Naive thymus-derived CD8-positive, alpha-beta T cell (primary cell): ENCODE data around the gene IGBP1. TPM values are rescaled to one million over a fixed set of nuclear protein-coding genes. Genes with fewer than 3 reads are reported as not detected.

ENCODE experiments used
- ATAC-seq, 2 donors: fragments of 150-1000 bp; cut with Tn5 transposase in 1 of 2; sonication (Bioruptor Pico), chemical (Tn5 transposase) in 1 of 2; 1 replicate in 1 of 2; 2 replicates in 1 of 2; pipeline ENCODE4 v1.10.0; 2021; ENCODE audit warnings: mild to moderate bottlenecking in 2 of 2, moderate library complexity in 2 of 2
- POLR2A ChIA-PET: fragments of 350-600 bp; sonication (Branson Sonifier 250); formaldehyde crosslinking; loops from one replicate; lab custom pipeline; 2021; ENCODE audit warnings: antibody characterized with exemption; lab: Charles Lee
- DNase-seq, 10 donors: peaks; one replicate each; pipeline versions ENCODE4 v3.0.0 to v3.0.0-alpha.2; 2020 to 2022
- H3K27ac Mint-ChIP-seq, 10 donors: one replicate each; pipeline ENCODE4 v1.8.0; 2020 to 2022; ENCODE audit warnings: mild to moderate bottlenecking in 10 of 10, mixed read lengths in 10 of 10, moderate library complexity in 4 of 10, inconsistent platforms in 1 of 10
- H3K27me3 Mint-ChIP-seq, 5 donors: one replicate each; pipeline ENCODE4 v1.8.0; 2021 to 2022; ENCODE audit warnings: mixed read lengths in 5 of 5
- H3K36me3 Mint-ChIP-seq, 3 donors: one replicate each; pipeline ENCODE4 v1.8.0; 2020 to 2022; ENCODE audit warnings: mixed read lengths in 3 of 3, mild to moderate bottlenecking in 2 of 3, inconsistent platforms in 1 of 3
- H3K4me1 Mint-ChIP-seq, 4 donors: one replicate each; pipeline ENCODE4 v1.8.0; 2021 to 2022; ENCODE audit warnings: mixed read lengths in 4 of 4
- H3K4me3 Mint-ChIP-seq, 10 donors: one replicate each; pipeline ENCODE4 v1.8.0; 2020 to 2022; ENCODE audit warnings: mild to moderate bottlenecking in 10 of 10, mixed read lengths in 10 of 10, moderate library complexity in 6 of 10, inconsistent platforms in 1 of 10
- H3K9me3 Mint-ChIP-seq, 9 donors: one replicate each; pipeline ENCODE4 v1.8.0; 2020 to 2022; ENCODE audit warnings: mixed read lengths in 9 of 9, mild to moderate bottlenecking in 3 of 9, inconsistent platforms in 1 of 9, moderate library complexity in 1 of 9
- polyA plus RNA-seq, 3 donors: library from polyadenylated mRNA; unstranded; fragments of 300-500 nt; fragmentation: Illumina TruSeq; gene quantifications; one replicate each; pipeline ENCODE4 v1.2.3, GENCODE V29; 2021
- total RNA-seq, 8 experiments: library from RNA in 2 of 8; stranded (reverse) in 2 of 8; gene quantifications; one replicate each; pipeline ENCODE4 v1.2.3 and lab custom pipeline; 2021 to 2026

The IGBP1 gene
- total and polyA plus RNA-seq, 5 experiments from 2014 or later: 57.6 to 65.1 (median 62.1) TPM

DNA sequence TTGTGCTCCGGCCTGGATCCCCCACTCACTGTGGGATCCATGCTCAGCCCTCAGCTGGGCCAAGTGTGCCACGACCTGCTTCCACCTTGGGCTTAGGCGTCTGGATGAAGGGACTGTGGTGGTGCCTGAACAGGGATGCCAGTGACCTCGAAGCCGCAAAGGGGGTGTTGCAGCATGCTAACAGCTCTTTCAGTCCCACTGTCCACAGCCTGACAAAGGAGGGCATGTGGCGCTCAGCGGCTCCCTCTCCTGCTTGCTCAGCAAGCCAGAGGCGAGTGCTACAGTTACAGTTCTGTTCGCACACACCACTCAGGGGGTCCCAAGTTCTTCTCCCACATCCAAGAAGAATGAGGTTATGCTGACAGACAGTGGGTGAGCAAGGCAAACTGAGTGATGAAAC, 5.2 kb upstream of the IGBP1 start:
- POLR2A ChIA-PET: no interaction called here
- ATAC-seq (no peak), DNase-seq (no peak)
- Mint-ChIP-seq H3K4me3 (peak overlapping the region in 1 of 10 donors; percentile 16), H3K4me1 (peaks cover 5 to 24% (median 17%) of the 10 kb centered on the region in 4 donors), H3K27ac (peak overlapping the region in 3 of 10 donors; percentile 11 to 55 (median 50)), H3K9me3 (peaks cover 0 to 2% (median 0%) of the 10 kb centered on the region in 9 donors), H3K27me3 (peaks cover 0 to 3% (median 1%) of the 10 kb centered on the region in 5 donors), H3K36me3 (no peaks in the 10 kb centered on the region)

DNA sequence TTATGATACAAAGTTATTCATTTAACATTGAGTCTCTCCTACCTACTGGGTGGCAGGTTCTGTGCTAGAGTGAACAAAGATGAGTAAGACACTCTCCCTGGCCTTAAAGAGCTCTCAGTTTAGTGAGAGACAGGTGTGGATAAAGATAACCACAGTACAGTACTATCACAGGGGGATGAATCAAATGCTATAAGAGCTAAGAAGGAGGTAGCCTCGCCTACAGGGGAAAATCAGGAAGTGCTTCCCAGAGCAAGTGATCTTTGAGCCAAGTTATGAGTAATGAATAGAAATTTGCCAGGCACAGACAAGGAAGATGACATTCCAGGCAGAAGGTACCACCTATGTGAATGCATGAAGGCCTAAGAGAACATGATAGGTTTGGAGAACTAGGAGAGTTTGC, 3.4 kb upstream of the IGBP1 start:
- DNase-seq (no peak), ATAC-seq (no peak)
- no peaks in the 10 kb centered on the region for H3K27me3 Mint-ChIP-seq
- peak overlapping the region in 1 of 10 donors; percentile 11 for H3K27ac Mint-ChIP-seq
- H3K9me3 Mint-ChIP-seq: no peaks in the 10 kb centered on the region
- POLR2A ChIA-PET: no interaction called here
- no peak overlapping the region for H3K4me3 Mint-ChIP-seq
- H3K4me1 Mint-ChIP-seq: peaks cover 8 to 35% (median 27%) of the 10 kb centered on the region in 4 donors
- H3K36me3 Mint-ChIP-seq: no peaks in the 10 kb centered on the region

DNA sequence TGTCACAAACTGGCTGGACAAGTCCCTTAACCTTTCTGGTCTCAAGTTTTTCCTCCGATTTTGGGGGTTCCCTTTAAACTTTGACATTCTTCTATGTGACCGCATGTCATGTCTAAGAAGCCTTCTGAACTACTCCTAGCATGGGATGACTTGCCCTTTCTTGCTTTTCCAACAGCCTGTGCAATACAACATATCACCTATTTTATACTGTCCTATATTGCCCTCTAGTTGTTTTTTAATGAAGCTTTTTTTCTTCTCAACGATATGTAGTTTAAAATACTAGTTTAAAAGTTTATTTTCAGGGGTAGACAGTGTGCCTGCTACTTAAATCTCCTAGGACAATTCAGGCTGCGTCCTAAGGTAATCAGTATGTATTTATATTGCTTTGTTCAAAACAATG, 1.0 kb upstream of the IGBP1 start:
- Mint-ChIP-seq H3K27me3 (no peaks in the 10 kb centered on the region), H3K9me3 (no peaks in the 10 kb centered on the region), H3K4me3 (peak overlapping the region; percentile 28 to 99 (median 53)), H3K4me1 (peaks cover 17 to 50% (median 40%) of the 10 kb centered on the region in 4 donors), H3K36me3 (peaks cover 0 to 15% (median 0%) of the 10 kb centered on the region in 3 donors), H3K27ac (peak overlapping the region; percentile 1 to 99 (median 48))
- ATAC-seq (no peak), DNase-seq (peak in 2 of 10 donors; percentile 10)
- POLR2A ChIA-PET: no interaction called here

DNA sequence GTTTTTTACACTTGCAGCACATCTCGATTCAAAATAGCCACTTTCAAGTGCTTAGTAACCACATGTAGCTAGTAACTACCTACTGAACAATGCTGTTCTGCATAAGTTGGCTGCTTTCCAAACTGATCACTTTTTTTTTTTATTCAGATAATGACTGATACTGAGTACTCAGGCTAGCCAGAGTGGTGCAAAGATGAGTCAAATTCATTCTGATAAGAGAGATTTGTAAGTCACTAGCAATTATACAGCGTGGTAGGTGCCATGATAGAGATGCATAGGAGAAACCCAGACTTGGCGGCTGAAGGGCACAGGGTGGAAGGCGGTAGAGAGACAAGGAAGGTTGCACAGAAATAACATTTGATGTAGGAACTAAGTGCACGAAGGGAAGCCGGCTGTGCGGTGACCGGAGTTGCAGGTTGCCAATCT, 357 bp upstream of the IGBP1 start:
- peak overlapping the region; percentile 93 to 99 (median 98) for H3K4me3 Mint-ChIP-seq
- DNase-seq: no peak

DNA sequence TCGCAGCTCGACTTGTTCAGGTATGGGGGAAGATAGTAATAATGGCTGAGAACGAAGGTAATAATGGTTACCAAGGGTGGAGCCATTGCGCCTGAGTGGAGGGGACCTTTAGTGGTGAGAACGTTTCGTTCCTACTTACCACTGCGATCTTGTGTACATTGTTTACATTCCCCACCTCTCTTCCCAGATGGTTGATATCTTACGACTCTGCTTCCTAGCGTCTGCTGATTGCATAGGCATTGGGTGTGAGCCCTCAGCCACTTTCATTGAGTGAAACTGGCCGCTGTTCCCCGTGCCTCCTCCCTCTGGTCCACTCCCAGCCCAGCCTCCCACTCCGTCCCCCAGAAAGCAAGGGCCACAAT, 850 bp downstream of the IGBP1 start:
- H3K36me3 Mint-ChIP-seq: peaks cover 0 to 22% (median 0%) of the 10 kb centered on the region in 3 donors
- H3K4me1 Mint-ChIP-seq: peaks cover 17 to 45% (median 40%) of the 10 kb centered on the region in 4 donors
- DNase-seq (peak in 1 of 10 donors; percentile 7), ATAC-seq (peak; percentile 15 to 21)
- H3K4me3 Mint-ChIP-seq: peak overlapping the region; percentile 93 to 99 (median 98)
- H3K27ac Mint-ChIP-seq: peak overlapping the region; percentile 95 to 100 (median 98)
- POLR2A ChIA-PET: interaction anchor here (1.0 to 1.4 kb wide), 6 partner anchors 156 to 1305 kb away, joined by 3 to 9 read pairs (median 5); partner anchors contain the start of genes EFNB1, KIF4A, PDZD11 and TAF1
- no peaks in the 10 kb centered on the region for H3K9me3 Mint-ChIP-seq
- no peaks in the 10 kb centered on the region for H3K27me3 Mint-ChIP-seq

More for the DNA sequence above, 357 bp upstream of the IGBP1 start:
- Mint-ChIP-seq H3K4me1 (peaks cover 19 to 53% (median 43%) of the 10 kb centered on the region in 4 donors), H3K27ac (peak overlapping the region; percentile 95 to 100 (median 98)), H3K27me3 (no peaks in the 10 kb centered on the region), H3K9me3 (no peaks in the 10 kb centered on the region), H3K36me3 (peaks cover 0 to 18% (median 0%) of the 10 kb centered on the region in 3 donors)
- ATAC-seq: peak; percentile 13 to 39
- POLR2A ChIA-PET: interaction anchor here (1.3 to 1.4 kb wide), 3 partner anchors 301 to 1304 kb away, joined by 4 to 9 read pairs (median 6); partner anchors contain the start of genes EFNB1 and TAF1

DNA sequence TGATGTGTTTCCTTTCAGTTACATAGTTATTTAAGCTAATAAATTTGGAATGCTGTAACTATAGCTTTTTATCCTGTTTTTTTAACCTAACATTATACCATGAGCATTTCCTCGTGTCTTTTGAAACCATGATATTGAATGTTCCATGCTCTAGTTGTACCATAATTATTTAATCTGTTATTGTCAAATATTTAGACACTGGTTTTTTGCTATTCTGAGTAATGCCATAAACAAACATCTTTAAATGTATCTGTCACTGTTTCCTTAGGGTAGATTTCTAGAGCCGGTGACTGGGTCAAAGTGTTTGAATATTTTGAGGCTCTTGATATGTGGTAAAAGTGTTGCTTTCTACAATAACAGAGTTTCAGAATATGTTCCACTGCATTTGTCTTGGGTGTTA, 5.4 kb downstream of the IGBP1 start:
- no peak overlapping the region for H3K27ac Mint-ChIP-seq
- no peaks in the 10 kb centered on the region for H3K27me3 Mint-ChIP-seq
- ATAC-seq (no peak), DNase-seq (no peak)
- POLR2A ChIA-PET: interaction anchor here (0.7 kb wide), 1 partner anchor 25 kb away, joined by 5 read pairs; no protein-coding TSS in a partner anchor
- peaks cover 26 to 40% (median 33%) of the 10 kb centered on the region in 4 donors for H3K4me1 Mint-ChIP-seq
- no peaks in the 10 kb centered on the region for H3K9me3 Mint-ChIP-seq
- peaks cover 0 to 52% (median 0%) of the 10 kb centered on the region in 3 donors for H3K36me3 Mint-ChIP-seq
- H3K4me3 Mint-ChIP-seq: no peak overlapping the region

DNA sequence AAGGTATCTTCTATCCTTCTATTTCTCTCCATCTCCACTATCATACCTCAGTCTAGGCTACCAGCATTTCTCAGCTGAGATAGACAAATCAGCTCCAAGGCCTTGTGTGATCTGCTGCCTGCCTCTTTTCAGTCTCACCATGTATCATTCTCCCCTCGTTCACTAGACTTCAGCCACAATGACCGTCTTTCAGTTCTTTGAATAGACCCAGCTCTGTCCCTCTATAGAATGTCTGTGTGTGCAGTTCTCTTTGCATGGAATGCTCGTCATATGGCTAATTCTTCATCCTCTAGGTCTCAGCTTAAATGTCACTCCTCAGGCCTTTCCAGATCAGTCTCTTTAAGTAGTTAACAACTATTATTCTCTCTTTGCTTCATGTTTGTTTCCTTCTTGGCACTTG, 6.5 kb downstream of the IGBP1 start:
- H3K27ac Mint-ChIP-seq: peak overlapping the region in 3 of 10 donors; percentile 6 to 39 (median 31)

DNA sequence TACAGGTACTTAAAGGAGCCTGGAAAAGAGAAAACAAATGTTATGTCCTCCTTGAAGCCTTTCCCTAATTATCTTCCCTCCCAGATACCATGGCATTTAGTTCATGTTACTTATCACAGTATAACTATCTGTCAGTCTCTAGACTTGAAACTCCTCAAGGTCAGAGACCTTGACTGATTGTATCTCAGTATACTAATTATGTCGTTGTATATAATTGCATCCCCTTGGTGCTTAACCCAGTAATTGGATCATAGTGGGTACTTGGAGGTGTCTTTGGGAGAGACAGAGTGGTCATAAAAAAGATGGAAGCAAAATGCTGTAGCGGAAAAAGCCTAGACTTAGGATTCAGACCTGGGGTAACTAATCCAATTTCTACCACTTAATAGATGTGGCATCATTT, 8.1 kb downstream of the IGBP1 start:
- POLR2A ChIA-PET: no interaction called here
- Mint-ChIP-seq H3K9me3 (no peaks in the 10 kb centered on the region), H3K27ac (peak overlapping the region in 1 of 10 donors; percentile 2), H3K4me1 (peaks cover 9 to 21% (median 20%) of the 10 kb centered on the region in 4 donors), H3K4me3 (no peak overlapping the region), H3K36me3 (peaks cover 0 to 51% (median 0%) of the 10 kb centered on the region in 3 donors), H3K27me3 (no peaks in the 10 kb centered on the region)
- no peak for DNase-seq
- no peak for ATAC-seq

More for the DNA sequence above, 6.5 kb downstream of the IGBP1 start:
- peaks cover 20 to 31% (median 26%) of the 10 kb centered on the region in 4 donors for H3K4me1 Mint-ChIP-seq
- H3K27me3 Mint-ChIP-seq: no peaks in the 10 kb centered on the region
- DNase-seq (no peak), ATAC-seq (no peak)
- no peak overlapping the region for H3K4me3 Mint-ChIP-seq
- peaks cover 0 to 52% (median 0%) of the 10 kb centered on the region in 3 donors for H3K36me3 Mint-ChIP-seq
- no peaks in the 10 kb centered on the region for H3K9me3 Mint-ChIP-seq
- POLR2A ChIA-PET: no interaction called here

DNA sequence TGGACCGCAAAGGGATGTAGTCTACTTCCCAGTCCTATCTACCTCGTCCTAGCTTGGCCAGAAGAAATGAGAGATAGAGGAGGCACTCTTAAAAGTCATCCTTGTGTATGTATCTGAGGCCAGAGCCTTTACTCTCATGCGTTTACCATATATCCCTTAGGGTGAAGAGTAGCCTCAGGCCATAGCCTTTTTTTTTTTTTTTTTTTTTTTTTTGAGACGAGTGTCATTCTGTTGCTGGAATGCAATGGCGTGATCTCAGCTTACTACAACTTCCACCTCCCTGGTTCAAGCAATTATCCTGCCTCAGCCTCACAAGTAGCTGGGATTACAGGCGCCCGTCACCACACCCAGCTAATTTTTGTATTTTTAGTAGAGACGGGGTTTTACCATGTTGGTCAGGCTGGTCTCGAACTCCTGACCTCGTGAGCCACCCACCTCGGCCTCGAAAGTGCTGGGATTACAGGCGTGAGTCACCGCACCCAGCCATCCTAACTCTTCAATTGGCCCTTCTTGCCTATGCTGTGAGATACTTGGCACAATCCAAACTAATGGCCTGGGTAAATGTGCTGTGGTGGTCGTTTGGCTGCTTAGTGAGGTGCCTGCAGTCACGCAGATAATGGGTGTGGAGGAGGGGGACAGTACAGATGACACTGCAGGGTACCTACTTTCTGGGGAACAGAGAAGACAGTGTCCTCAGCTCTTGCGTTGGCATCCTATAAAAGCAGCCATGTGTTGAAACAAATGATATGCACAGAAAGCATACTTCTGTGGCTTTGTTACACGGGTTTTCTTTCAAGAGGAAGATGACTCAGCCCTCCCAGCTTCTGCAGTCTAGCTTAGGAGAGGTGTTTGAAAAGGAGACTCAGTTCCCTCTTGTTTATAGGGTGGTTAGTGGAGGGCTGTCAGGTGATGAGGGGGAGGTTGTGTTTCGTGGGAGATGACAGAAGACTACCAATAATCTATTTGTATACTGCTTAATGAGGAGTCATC, 33.6 kb downstream of the IGBP1 start:
- Mint-ChIP-seq H3K4me3 (no peak overlapping the region), H3K27me3 (no peaks in the 10 kb centered on the region), H3K27ac (peak overlapping the region in 4 of 10 donors; percentile 21 to 43 (median 36)), H3K36me3 (peaks cover 0 to 38% (median 4%) of the 10 kb centered on the region in 3 donors), H3K9me3 (no peaks in the 10 kb centered on the region), H3K4me1 (peaks cover 0 to 3% (median 0%) of the 10 kb centered on the region in 4 donors)
- ATAC-seq: no peak
- POLR2A ChIA-PET: interaction anchor here (0.7 kb wide), 1 partner anchor 29 kb away, joined by 5 read pairs; no protein-coding TSS in a partner anchor
- no peak for DNase-seq

DNA sequence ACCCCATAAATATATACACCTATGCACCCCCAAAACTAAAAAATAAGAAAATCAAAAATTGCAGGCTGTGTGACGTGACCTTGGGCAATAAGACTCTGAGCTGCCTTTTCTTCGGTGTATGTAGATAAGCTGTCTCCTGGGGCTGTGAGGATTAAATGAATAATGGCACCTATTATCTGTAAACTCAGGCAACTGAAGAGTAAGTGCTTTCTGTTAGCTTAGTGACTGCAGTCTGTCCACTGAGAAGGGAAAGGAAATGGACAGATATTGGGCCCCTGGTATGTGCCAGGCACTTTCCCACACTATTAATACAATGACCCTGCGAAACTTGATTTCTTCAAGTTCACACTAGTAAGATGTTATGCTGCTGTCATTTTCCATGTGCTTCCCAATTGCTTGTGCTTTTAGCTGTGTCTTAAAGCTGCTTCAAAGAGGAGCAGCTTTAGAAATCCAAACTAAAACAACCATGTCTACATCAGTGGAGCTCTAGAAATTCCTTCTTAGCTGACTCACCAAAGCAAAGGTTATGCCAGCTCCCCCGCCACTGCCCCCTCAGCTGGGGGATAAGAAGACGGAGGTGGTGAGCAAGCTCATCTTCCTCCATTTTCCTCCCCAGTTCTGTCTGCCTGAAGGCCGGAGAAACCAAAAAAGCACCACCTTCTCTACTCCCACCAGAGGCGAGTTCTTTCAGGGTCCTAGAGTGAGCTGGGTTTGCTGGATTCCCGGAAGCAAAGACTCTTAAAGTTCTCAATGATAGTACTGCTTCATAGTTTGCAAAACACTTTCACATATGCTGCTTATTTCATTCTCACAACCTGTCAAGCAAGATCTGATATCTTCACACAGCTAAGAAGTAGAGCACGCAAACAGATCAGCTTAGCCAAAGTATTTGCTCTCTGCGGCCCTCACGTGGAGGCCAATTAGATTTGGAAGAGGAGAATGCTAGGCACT, 35.3 kb downstream of the IGBP1 start:
- ATAC-seq: no peak
- H3K36me3 Mint-ChIP-seq: peaks cover 0 to 35% (median 4%) of the 10 kb centered on the region in 3 donors
- peak overlapping the region in 2 of 10 donors; percentile 0 to 1 for H3K27ac Mint-ChIP-seq
- no peak overlapping the region for H3K4me3 Mint-ChIP-seq
- H3K27me3 Mint-ChIP-seq: no peaks in the 10 kb centered on the region
- POLR2A ChIA-PET: no interaction called here
- H3K9me3 Mint-ChIP-seq: no peaks in the 10 kb centered on the region
- no peak for DNase-seq
- peaks cover 0 to 3% (median 0%) of the 10 kb centered on the region in 4 donors for H3K4me1 Mint-ChIP-seq

DNA sequence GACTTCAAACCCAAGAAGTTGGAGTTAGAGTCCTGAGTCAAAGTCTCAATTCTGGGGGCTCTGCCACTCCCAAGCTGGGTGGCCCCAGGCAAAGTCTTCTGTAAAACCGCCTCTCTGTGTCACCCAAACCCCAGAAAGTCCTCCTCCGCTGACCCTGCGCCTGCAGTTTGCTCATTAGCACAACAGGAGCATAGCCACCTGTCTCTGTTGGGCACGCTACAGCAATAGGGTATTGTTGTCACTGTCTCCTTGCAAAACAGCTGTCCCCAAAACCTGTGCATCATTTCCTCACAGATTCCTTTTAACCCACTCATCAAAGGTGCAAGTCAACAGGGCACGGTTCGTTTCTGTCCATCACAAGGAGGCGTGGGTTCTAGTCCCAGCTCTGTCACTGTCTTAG, 36.0 kb downstream of the IGBP1 start:
- H3K4me3 Mint-ChIP-seq: no peak overlapping the region
- H3K27ac Mint-ChIP-seq: peak overlapping the region in 1 of 10 donors; percentile 18
- POLR2A ChIA-PET: no interaction called here

DNA sequence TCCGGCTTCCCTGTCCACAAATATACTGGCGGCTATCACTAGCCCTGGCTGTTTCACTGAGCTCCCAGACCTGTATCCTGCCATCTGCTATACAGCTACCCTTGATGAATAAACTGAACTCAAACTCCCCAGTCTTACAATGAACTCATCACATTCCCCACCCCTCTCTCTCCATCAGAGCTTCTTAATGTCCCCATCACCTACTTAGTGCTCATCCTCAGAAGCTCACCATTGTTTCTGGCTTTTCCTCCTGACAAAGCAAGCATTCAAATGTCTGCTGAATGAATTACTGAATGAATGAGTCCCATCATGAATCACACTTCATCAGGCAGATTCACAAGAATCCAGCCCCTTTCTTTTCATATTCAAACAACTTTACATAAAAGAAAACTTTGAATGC, 38.4 kb downstream of the IGBP1 start:
- Mint-ChIP-seq H3K4me3 (no peak overlapping the region), H3K27me3 (no peaks in the 10 kb centered on the region), H3K4me1 (peaks cover 0 to 2% (median under 1%) of the 10 kb centered on the region in 4 donors), H3K27ac (no peak overlapping the region), H3K36me3 (peaks cover 0 to 10% (median 0%) of the 10 kb centered on the region in 3 donors), H3K9me3 (no peaks in the 10 kb centered on the region)
- no peak for DNase-seq
- POLR2A ChIA-PET: no interaction called here
- no peak for ATAC-seq

More for the DNA sequence above, 36.0 kb downstream of the IGBP1 start:
- Mint-ChIP-seq H3K27me3 (no peaks in the 10 kb centered on the region), H3K4me1 (peaks cover 0 to 3% (median 0%) of the 10 kb centered on the region in 4 donors), H3K36me3 (peaks cover 0 to 29% (median 4%) of the 10 kb centered on the region in 3 donors), H3K9me3 (no peaks in the 10 kb centered on the region)
- no peak for DNase-seq
- ATAC-seq: no peak
